HepG2 (cell line): ENCODE data around the gene CD320. TPM values are rescaled to one million over a fixed set of nuclear protein-coding genes. Genes with fewer than 3 reads are reported as not detected.

Source experiments
- AHDC1 ChIP-seq: sonication (generic); formaldehyde crosslinking; IDR thresholded peaks from 2 replicates; pipeline ENCODE4 v1.5.1; 2020; ENCODE audit warnings: mild to moderate bottlenecking, missing genetic modification reagents, borderline replicate concordance
- ARNT ChIP-seq: fragments of 450-650 bp; IDR thresholded peaks from 2 replicates; pipeline ENCODE4 v1.6.1; 2017
- CSRNP2 ChIP-seq: sonication (generic); formaldehyde crosslinking; conservative IDR thresholded peaks from 2 replicates; pipeline ENCODE4 v1.8.0; 2022; ENCODE audit warnings: low read depth, missing genetic modification reagents
- DBP ChIP-seq: sonication (generic); formaldehyde crosslinking; IDR thresholded peaks from 2 replicates; pipeline ENCODE4 v1.4.0; 2020; ENCODE audit warnings: missing genetic modification reagents; ENCODE audit errors: not compliant biosample characterization
- HMG20B ChIP-seq: conservative IDR thresholded peaks from 2 replicates; pipeline ENCODE4 v1.6.1; 2016; ENCODE audit warnings: missing genetic modification reagents, missing compliant biosample characterization
- HNRNPLL ChIP-seq: fragments of 200-400 bp; formaldehyde crosslinking; IDR thresholded peaks from 2 replicates; pipeline ENCODE4 v1.6.1; 2017; ENCODE audit warnings: mild to moderate bottlenecking, low read depth, low read length; ENCODE audit not compliant: poor library complexity, severe bottlenecking
- KLF12 ChIP-seq: sonication (generic); formaldehyde crosslinking; IDR thresholded peaks from 2 replicates; pipeline ENCODE4 v1.4.0; 2020; ENCODE audit warnings: missing genetic modification reagents, borderline replicate concordance
- MXD3 ChIP-seq: IDR thresholded peaks from 2 replicates; pipeline ENCODE4 v1.6.1; 2016; ENCODE audit warnings: mild to moderate bottlenecking, missing biosample characterization, missing genetic modification reagents
- RXRB ChIP-seq: IDR thresholded peaks from 2 replicates; pipeline ENCODE4 v1.6.1; 2016; ENCODE audit warnings: borderline replicate concordance, missing genetic modification reagents, missing compliant biosample characterization
- SMAD9 ChIP-seq: sonication (generic); formaldehyde crosslinking; IDR thresholded peaks from 2 replicates; pipeline ENCODE4 v1.5.1; 2020; ENCODE audit warnings: mild to moderate bottlenecking, missing genetic modification reagents
- SP5 ChIP-seq: IDR thresholded peaks from 2 replicates; pipeline ENCODE4 v1.6.1; 2016; ENCODE audit warnings: low read depth, borderline replicate concordance
- STAT5B ChIP-seq: sonication (generic); formaldehyde crosslinking; IDR thresholded peaks from 2 replicates; pipeline ENCODE4 v1.4.0; 2020; ENCODE audit warnings: missing genetic modification reagents
- ZBTB25 ChIP-seq: IDR thresholded peaks from 2 replicates; pipeline ENCODE4 v1.6.1; 2018; ENCODE audit warnings: missing genetic modification reagents
- ZIK1 ChIP-seq: sonication (generic); formaldehyde crosslinking; IDR thresholded peaks from 2 replicates; pipeline ENCODE4 v1.5.0; 2020; ENCODE audit warnings: mild to moderate bottlenecking, low read depth, missing genetic modification reagents, borderline replicate concordance
- ZNF670 ChIP-seq: sonication (generic); formaldehyde crosslinking; IDR thresholded peaks from 2 replicates; pipeline ENCODE4 v1.8.0; 2022; ENCODE audit warnings: mild to moderate bottlenecking, missing genetic modification reagents, borderline replicate concordance
- ZNF720 ChIP-seq: sonication (generic); formaldehyde crosslinking; IDR thresholded peaks from 2 replicates; pipeline ENCODE4 v1.4.0; 2020; ENCODE audit warnings: missing genetic modification reagents
- ZNF766 ChIP-seq: sonication (generic); formaldehyde crosslinking; IDR thresholded peaks from 2 replicates; pipeline ENCODE4 v1.5.0; 2020; ENCODE audit warnings: missing genetic modification reagents, borderline replicate concordance
- ZSCAN12 ChIP-seq: sonication (generic); formaldehyde crosslinking; IDR thresholded peaks from 2 replicates; pipeline ENCODE4 v1.9.0; 2021; ENCODE audit warnings: mild to moderate bottlenecking, missing genetic modification reagents
- ZSCAN29 ChIP-seq: sonication (generic); formaldehyde crosslinking; conservative IDR thresholded peaks from 2 replicates; pipeline ENCODE4 v1.4.0; 2020; ENCODE audit warnings: mild to moderate bottlenecking, missing genetic modification reagents
- polyA plus RNA-seq, 8 experiments: library from polyadenylated mRNA; depleted of rRNA in 3 of 8; stranded (reverse) in 7 of 8; unstranded in 1 of 8; fragments of >200 nt; fragmentation: Illumina TruSeq in 4 of 8; extraction: Trizol in 4 of 8; gene quantifications; 2 replicates each; pipeline versions ENCODE4 v1.2.1 to v1.2.3, GENCODE V29; 2011 to 2016; ENCODE audit warnings: low read depth in 4 of 8, missing spikeins in 1 of 8, mixed read lengths in 1 of 8; ENCODE audit not compliant: insufficient read depth in 1 of 8
- total RNA-seq, 5 experiments: library from RNA; depleted of rRNA; stranded (reverse); fragments of >200 nt; fragmentation: Illumina TruSeq; extraction: Trizol; gene quantifications; 2 replicates each; pipeline ENCODE4 v1.2.3, GENCODE V29; 2016; ENCODE audit warnings: low read depth in 1 of 5

The CD320 gene
- total and polyA plus RNA-seq, 2 of the 13 experiments (the other 11 are each of a cell fraction or from before 2014, with no cell fraction given) = 83.1 to 99.9 TPM

- peak; percentile 93 for TF ChIP-seq DBP (CRISPR knock-in tag)
- TF ChIP-seq KLF12 (CRISPR knock-in tag) = peak; percentile 88; the same call in 1 of the 2 replicates
- peak; percentile 66; the same call in 1 of the 2 replicates for TF ChIP-seq ZSCAN29 (CRISPR knock-in tag)
- no peak for TF ChIP-seq ZNF720 (CRISPR knock-in tag)
- 0 out of 2 replicates have a peak, but pooled peaks have one; percentile 77 for TF ChIP-seq CSRNP2 (CRISPR knock-in tag)
- peak; percentile 38; the same call in 1 of the 2 replicates for TF ChIP-seq RXRB (CRISPR knock-in tag)
- TF ChIP-seq ZIK1 (CRISPR knock-in tag) = peak; percentile 78; the same call in 1 of the 2 replicates
- peak; percentile 14; the same call in 1 of the 2 replicates for TF ChIP-seq ZBTB25 (CRISPR knock-in tag)
- no peak; the same call in 1 of the 2 replicates for TF ChIP-seq HMG20B (CRISPR knock-in tag)
- no peak for TF ChIP-seq STAT5B (CRISPR knock-in tag)
- no peak for TF ChIP-seq ARNT
- TF ChIP-seq MXD3 (CRISPR knock-in tag) = peak; percentile 99
- TF ChIP-seq SMAD9 (CRISPR knock-in tag) = no peak; the same call in 1 of the 2 replicates
- peak; percentile 99 for TF ChIP-seq ZNF766 (CRISPR knock-in tag)
- TF ChIP-seq AHDC1 (CRISPR knock-in tag) = no peak
- peak; percentile 84; the same call in 1 of the 2 replicates for TF ChIP-seq ZNF670 (CRISPR knock-in tag)
- TF ChIP-seq HNRNPLL = peak; percentile 61
- TF ChIP-seq SP5 = peak; percentile 43; the same call in 1 of the 2 replicates
- peak; percentile 97; the same call in 1 of the 2 replicates for TF ChIP-seq ZSCAN12 (CRISPR knock-in tag)
These were observed at the start of gene CD320 (continued) for GRCh38 chr19:8307965-8308866.
